ENCODE data around the gene INVS.

Gene INVS

DNA sequence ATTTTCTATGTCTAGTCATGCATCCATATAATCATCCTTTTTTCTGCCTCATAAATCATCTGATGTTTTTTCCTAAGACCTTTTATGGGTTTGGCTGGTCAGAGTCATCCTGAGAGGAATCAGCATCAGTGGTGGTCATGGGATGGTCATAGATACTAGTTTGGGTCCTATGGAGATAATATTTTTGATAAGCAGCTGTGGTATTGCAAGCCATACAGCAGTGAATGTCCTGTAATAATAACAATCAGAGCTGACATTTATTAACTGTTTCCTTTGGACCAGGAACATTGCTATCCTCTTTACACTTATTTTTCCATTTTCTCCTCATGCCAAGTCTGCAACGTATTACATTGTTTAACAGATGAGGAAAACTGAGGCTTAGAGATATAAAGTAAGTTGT lies 170.6 kb downstream of the INVS start:
- H3K36me3 Mint-ChIP-seq (ENCODE audit: low read depth): peaks cover 55% of the 10 kb centered on the region
- no peaks in the 10 kb centered on the region for H3K4me1 Mint-ChIP-seq (ENCODE audit: low read depth)
- H3K4me3 Mint-ChIP-seq: no peak overlapping the region
- DNase-seq: no peak
- H3K27ac Mint-ChIP-seq: no peak overlapping the region
- no peaks in the 10 kb centered on the region for H3K9me3 Mint-ChIP-seq
- H3K27me3 Mint-ChIP-seq: no peaks in the 10 kb centered on the region

DNA sequence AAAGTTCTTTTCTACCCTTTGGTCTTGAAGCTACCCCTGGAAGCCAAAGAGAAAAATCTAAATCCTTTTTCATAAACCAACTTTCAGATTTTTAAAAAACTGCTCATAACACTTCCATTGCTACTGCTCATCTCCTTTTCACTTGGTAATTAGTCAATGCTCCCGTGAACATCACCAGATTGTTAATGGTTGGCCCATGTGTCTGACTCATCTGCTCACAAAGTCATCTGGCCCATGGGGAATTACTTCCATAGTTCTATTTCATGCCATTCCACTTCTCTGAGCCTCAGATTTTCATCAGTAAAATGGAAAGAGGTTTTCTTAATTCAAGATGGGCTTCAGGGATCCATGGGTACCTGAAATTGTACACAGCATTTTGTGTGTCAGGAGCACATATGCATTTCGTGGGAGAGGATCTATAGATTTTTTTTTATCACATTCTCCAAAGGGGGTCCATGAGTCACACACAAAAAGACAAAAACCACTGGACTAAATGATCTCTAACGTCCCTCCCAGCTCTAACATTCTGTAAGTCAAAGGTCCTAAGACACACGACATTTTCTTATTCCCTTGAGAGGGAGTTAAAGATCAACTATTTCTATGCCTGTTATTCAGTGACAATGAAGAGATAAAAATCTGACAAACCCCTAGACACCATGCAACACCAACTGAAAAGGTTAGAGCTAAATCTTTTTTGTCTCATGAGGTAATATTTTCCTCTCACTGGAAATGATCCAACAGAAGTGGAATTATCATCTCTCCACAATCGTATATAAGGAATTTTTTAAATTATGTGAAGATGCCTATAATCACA lies 178.3 kb downstream of the INVS start:
- H3K36me3 Mint-ChIP-seq (ENCODE audit: low read depth): peaks cover 79% of the 10 kb centered on the region
- DNase-seq: no peak
- H3K4me1 Mint-ChIP-seq (ENCODE audit: low read depth): peaks cover 5% of the 10 kb centered on the region
- H3K4me3 Mint-ChIP-seq: no peak overlapping the region
- H3K9me3 Mint-ChIP-seq: no peaks in the 10 kb centered on the region
- no peak overlapping the region for H3K27ac Mint-ChIP-seq
- no peaks in the 10 kb centered on the region for H3K27me3 Mint-ChIP-seq

DNA sequence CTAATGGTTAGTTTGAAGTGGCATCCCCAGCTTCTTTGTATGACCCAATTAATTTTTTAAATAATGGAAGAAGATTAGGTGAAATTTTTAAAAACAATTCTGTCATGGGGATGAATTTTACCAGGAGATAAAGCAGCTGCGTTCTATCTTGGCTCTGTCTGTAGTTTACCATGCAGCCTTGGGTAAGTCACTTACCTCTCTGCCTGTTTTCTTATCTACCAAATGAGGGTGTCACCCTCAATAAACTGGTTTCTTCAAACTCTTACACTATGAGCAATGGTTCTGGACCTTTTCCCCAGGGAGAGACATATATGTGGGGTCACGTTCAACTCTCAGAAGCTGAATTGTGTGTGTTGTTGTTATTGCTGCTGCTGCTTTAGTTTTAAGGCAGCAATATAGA lies 182.0 kb downstream of the INVS start:
- Mint-ChIP-seq H3K36me3 (ENCODE audit: low read depth) (peaks cover 83% of the 10 kb centered on the region), H3K9me3 (peaks cover 12% of the 10 kb centered on the region), H3K4me3 (no peak overlapping the region), H3K27ac (no peak overlapping the region), H3K4me1 (ENCODE audit: low read depth) (peaks cover 5% of the 10 kb centered on the region), H3K27me3 (no peaks in the 10 kb centered on the region)
- no peak for DNase-seq

DNA sequence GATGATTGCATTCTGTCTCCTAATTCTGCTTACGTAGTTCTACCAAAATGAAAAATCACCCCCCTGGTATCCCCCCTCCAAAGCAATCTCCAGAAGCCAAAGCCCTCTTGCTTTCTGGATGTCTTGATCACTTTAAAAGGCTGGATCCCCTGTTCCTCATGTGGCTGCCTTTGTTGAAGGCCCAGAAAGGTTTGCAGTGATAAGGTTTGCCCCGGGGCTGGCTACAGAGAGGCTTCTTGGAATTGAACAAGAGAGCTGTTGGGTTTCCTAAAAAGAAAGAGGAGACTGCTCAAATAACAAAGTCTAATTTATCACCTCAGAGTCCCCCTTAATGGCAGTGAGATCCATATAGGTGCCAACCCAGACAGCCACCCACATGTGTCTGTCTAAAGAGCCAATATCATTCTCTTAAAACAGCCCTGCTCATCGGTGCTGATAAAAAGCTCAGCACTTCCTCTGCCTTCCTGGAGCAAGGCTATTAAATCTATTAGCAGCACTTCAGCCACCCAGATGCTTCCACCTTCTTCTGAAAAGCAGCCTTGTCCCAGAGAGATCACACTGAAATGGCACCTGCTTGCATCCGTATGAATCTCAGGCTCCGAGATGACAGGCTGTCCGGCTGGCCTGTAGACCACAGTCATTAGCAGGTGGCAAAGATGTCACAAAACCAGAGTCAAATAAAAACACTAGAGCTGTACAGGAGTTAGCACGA lies 182.8 kb downstream of the INVS start:
- Mint-ChIP-seq H3K4me3 (no peak overlapping the region), H3K36me3 (ENCODE audit: low read depth) (peaks cover 82% of the 10 kb centered on the region), H3K4me1 (ENCODE audit: low read depth) (peaks cover 4% of the 10 kb centered on the region), H3K27ac (no peak overlapping the region), H3K27me3 (no peaks in the 10 kb centered on the region), H3K9me3 (peaks cover 15% of the 10 kb centered on the region)
- DNase-seq: no peak

DNA sequence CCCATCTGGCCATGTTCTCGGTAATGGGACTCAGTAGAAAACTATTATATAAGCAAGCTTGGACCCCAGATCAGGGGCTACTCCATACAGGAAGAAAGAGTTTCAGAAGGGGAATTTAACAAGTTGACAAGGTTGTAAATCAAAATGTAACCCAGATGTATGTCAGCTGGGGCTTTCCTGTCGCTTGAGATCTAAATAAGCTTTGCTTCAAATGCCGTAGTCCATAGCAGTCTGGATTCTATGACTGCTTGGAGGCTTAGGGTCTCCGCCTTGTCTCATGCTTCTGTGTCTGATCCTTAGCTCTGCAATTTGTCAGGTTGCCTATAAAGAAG lies 183.3 kb downstream of the INVS start:
- Mint-ChIP-seq H3K4me1 (ENCODE audit: low read depth) (no peaks in the 10 kb centered on the region), H3K27me3 (no peaks in the 10 kb centered on the region), H3K9me3 (peaks cover 19% of the 10 kb centered on the region), H3K36me3 (ENCODE audit: low read depth) (peaks cover 82% of the 10 kb centered on the region), H3K4me3 (no peak overlapping the region), H3K27ac (no peak overlapping the region)
- DNase-seq: no peak

DNA sequence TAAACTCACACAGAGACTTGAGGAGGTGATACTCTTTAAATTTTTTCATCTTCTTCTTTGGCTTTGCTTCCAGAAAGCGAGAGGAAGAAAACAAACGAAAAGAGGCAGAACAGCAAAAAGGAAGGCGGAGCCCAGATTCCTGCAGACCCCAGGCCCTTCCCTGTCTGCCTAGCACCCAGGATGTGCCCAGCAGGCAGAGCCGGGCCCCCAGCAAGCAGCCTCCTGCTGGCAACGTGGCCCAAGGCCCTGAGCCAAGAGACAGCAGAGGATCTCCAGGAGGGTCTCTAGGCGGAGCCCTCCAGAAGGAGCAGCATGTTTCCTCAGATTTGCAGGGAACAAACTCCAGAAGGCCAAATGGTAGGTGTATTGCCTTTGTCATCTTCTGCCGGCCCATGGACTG lies 185.2 kb downstream of the INVS start:
- Mint-ChIP-seq H3K4me1 (ENCODE audit: low read depth) (no peaks in the 10 kb centered on the region), H3K9me3 (peaks cover 24% of the 10 kb centered on the region), H3K36me3 (ENCODE audit: low read depth) (peaks cover 86% of the 10 kb centered on the region), H3K27ac (no peak overlapping the region), H3K27me3 (no peaks in the 10 kb centered on the region), H3K4me3 (no peak overlapping the region)
- no peak for DNase-seq

DNA sequence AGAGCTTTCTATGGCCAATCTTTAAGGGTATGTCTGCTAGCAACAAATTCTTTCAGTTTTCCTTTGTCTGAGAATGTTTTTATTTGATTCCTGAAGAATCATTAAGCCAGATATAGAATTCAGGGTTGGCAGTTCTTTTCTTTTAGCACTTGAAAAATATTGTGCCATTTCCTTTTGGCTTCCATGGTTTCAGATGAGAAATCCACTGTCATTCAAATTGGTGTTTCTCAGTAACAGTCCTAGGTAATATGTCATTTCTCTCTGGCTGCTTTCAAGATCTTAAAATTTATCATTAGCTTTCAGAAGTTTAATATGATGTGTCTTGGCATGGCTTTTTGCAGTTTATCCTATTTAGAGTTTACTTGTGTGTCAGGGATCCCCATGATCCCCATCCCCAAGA lies 186.0 kb downstream of the INVS start:
- DNase-seq: no peak
- Mint-ChIP-seq H3K9me3 (peaks cover 24% of the 10 kb centered on the region), H3K27ac (no peak overlapping the region), H3K4me1 (ENCODE audit: low read depth) (no peaks in the 10 kb centered on the region), H3K27me3 (no peaks in the 10 kb centered on the region), H3K36me3 (ENCODE audit: low read depth) (peaks cover 87% of the 10 kb centered on the region), H3K4me3 (no peak overlapping the region)

DNA sequence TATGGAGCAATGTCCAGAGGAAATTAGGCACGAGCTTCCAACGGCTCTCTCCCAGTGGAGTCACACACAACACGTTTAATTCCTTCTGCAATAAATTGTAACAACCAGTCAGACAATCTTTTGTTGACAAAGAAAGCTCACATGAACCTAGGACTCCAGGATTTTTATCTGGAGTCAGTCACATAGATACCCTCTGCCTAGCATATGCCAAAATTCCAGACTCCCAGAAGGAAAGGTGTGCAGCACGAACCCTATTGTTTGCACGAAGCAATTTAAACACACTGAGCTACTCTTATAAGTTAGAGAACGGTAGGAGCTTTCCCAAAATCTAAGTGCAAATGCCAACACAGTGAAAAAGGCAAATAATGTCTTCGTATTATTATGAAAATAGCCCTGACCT lies 186.6 kb downstream of the INVS start:
- H3K36me3 Mint-ChIP-seq (ENCODE audit: low read depth): peaks cover 89% of the 10 kb centered on the region
- no peak overlapping the region for H3K4me3 Mint-ChIP-seq
- H3K27ac Mint-ChIP-seq: no peak overlapping the region
- no peak for DNase-seq
- peaks cover 24% of the 10 kb centered on the region for H3K9me3 Mint-ChIP-seq
- no peaks in the 10 kb centered on the region for H3K27me3 Mint-ChIP-seq
- H3K4me1 Mint-ChIP-seq (ENCODE audit: low read depth): no peaks in the 10 kb centered on the region

DNA sequence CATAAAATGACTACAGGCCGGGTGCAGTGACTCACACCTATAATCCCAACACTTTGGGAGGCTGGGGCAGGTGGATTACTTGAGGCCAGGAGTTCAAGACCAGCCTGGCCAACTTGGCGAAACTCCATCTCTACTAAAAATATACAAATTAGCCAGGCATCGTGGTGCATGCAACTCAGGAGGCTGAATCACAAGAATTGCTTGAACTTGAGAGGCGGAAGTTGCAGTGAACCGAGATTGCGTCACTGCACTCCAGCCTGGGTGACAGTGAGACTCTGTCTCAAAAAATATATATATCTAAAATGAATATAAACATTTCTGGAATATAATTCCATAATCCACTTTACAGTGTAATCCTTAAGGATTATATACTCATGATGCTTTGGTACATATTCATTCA lies 187.2 kb downstream of the INVS start:
- Mint-ChIP-seq H3K4me3 (no peak overlapping the region), H3K36me3 (ENCODE audit: low read depth) (peaks cover 93% of the 10 kb centered on the region)

DNA sequence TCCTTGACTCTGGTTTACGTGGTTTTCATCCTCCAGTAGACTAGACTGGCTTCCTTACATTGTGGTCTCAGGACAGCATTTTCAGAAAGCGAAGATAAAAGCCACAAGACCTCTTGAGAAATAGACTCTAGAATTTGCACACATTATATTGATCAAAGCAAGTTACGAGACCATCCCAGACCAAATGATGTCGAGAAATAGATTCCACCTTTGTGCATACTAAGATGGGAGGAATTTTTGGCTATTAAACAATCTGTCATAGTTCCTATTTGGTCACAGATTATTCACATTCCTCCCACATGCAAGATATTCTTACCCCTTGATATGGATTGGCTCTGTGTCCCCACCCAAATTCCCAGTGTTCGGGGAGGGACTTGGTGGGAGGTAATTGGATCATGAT lies 188.1 kb downstream of the INVS start:
- H3K4me1 Mint-ChIP-seq (ENCODE audit: low read depth): no peaks in the 10 kb centered on the region
- no peak overlapping the region for H3K27ac Mint-ChIP-seq
- no peaks in the 10 kb centered on the region for H3K27me3 Mint-ChIP-seq
- no peak for DNase-seq
- no peak overlapping the region for H3K4me3 Mint-ChIP-seq
- peaks cover 95% of the 10 kb centered on the region for H3K36me3 Mint-ChIP-seq (ENCODE audit: low read depth)
- peaks cover 24% of the 10 kb centered on the region for H3K9me3 Mint-ChIP-seq

More for the DNA sequence above, 187.2 kb downstream of the INVS start:
- H3K9me3 Mint-ChIP-seq: peaks cover 24% of the 10 kb centered on the region
- DNase-seq: no peak
- H3K27me3 Mint-ChIP-seq: no peaks in the 10 kb centered on the region
- H3K4me1 Mint-ChIP-seq (ENCODE audit: low read depth): no peaks in the 10 kb centered on the region
- H3K27ac Mint-ChIP-seq: no peak overlapping the region

DNA sequence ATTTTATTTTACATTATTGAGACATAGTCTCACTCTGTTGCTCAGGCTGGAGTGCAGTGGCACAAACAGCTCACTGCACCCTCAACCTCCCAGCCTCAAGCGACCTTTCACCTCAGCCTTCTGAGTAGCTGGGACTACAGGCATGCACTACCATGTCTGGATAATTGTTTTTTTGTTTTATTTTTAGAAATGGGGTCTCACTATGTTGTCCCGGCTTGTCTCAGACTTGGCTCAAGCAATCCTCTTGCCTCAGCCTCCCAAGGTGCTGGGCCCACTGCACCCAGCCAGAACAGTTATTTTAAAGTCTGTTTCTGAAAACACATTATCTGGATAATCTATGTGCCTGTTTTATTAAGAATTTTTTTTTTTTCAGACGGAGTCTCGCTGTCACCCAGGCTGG lies 191.7 kb downstream of the INVS start:
- H3K4me1 Mint-ChIP-seq (ENCODE audit: low read depth): no peaks in the 10 kb centered on the region
- H3K27ac Mint-ChIP-seq: no peak overlapping the region
- peaks cover 99% of the 10 kb centered on the region for H3K36me3 Mint-ChIP-seq (ENCODE audit: low read depth)
- no peak for DNase-seq
- no peak overlapping the region for H3K4me3 Mint-ChIP-seq
- no peaks in the 10 kb centered on the region for H3K27me3 Mint-ChIP-seq
- peaks cover 12% of the 10 kb centered on the region for H3K9me3 Mint-ChIP-seq

DNA sequence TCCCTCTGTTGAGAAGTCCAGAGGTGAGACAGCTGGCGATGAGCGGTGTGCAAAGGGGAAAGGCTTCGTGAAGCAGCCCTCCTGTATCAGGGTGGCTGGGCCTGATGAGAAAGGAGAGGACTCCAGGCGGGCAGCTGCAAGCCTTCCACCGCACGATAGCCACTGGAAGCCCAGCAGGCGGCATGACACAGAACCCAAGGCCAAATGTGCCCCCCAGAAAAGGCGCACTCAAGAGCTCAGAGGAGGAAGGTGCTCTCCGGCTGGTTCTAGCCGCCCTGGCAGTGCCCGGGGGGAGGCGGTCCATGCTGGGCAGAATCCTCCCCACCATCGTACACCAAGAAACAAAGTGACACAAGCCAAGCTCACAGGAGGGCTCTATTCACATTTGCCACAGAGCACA lies 193.4 kb downstream of the INVS start:
- Mint-ChIP-seq H3K9me3 (peaks cover 4% of the 10 kb centered on the region), H3K4me3 (no peak overlapping the region), H3K36me3 (ENCODE audit: low read depth) (peaks cover 99% of the 10 kb centered on the region), H3K4me1 (ENCODE audit: low read depth) (no peaks in the 10 kb centered on the region), H3K27me3 (no peaks in the 10 kb centered on the region), H3K27ac (no peak overlapping the region)
- no peak for DNase-seq

DNA sequence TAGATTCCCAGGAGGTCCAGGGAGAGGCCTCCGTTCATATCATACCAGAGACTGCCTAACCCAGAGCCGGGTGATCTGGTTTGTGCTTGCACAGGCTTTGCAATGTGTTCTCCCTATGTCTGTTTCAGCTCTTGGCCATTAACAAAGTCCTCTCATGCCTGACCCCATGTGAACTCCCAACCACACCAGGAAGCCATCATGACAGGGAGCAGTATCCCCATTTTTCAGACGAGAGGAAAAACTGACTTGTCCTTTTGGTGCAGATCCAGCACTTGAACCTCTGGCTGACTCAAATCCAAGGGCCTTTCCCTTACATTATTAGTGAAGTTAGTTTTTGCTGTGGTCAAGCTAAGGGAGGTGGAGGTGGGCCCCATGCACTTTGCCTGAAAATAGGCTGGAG lies 195.3 kb downstream of the INVS start:
- Mint-ChIP-seq H3K36me3 (ENCODE audit: low read depth) (peaks cover 99% of the 10 kb centered on the region), H3K27me3 (no peaks in the 10 kb centered on the region), H3K4me1 (ENCODE audit: low read depth) (no peaks in the 10 kb centered on the region), H3K9me3 (no peaks in the 10 kb centered on the region), H3K27ac (peak overlapping the region; percentile 53), H3K4me3 (no peak overlapping the region)
- no peak for DNase-seq

DNA sequence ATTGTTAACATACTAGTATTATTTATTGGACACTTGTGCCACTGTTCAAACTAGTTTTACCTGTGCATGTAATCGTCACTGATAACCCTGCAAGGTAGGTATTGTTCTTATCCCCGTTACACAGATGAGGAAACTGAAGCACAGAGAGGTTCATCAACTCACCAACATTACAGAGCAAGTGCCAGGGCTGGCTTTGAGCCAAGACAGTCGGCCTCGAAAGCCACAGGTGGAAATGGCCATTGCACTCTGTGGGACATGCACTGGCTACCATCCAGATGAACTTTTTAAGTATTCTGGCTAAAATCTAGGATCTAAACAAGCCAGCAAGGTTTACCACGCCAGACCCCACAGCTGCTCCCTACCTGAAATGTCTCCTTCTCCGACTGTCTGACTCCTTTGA lies 195.8 kb downstream of the INVS start:
- Mint-ChIP-seq H3K27me3 (no peaks in the 10 kb centered on the region), H3K9me3 (no peaks in the 10 kb centered on the region), H3K4me1 (ENCODE audit: low read depth) (no peaks in the 10 kb centered on the region), H3K36me3 (ENCODE audit: low read depth) (peaks cover 99% of the 10 kb centered on the region), H3K27ac (peak overlapping the region; percentile 11), H3K4me3 (no peak overlapping the region)
- DNase-seq: no peak

DNA sequence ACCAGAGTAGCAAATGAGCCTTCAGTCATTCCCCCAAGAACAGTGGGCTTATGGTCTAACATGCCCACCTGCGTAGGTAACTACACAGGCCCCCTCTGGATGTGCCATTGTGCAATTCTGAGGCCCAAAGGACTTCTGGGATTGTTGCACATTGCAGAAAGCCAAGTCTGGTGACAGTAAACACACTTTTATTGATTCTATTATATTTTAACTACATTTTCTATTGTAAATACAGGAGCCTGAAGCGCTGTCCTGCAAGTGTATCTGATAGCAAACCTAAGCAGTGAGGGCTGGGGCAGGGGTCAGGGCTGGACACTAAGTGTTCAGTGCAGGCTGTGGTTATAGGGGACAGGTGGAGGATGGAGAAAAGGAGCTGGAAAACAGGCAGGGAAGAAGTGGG lies 196.2 kb downstream of the INVS start:
- no peaks in the 10 kb centered on the region for H3K4me1 Mint-ChIP-seq (ENCODE audit: low read depth)
- H3K27me3 Mint-ChIP-seq: no peaks in the 10 kb centered on the region
- DNase-seq: no peak
- H3K27ac Mint-ChIP-seq: peak overlapping the region; percentile 11
- H3K4me3 Mint-ChIP-seq: no peak overlapping the region
- H3K36me3 Mint-ChIP-seq (ENCODE audit: low read depth): peaks cover 99% of the 10 kb centered on the region
- H3K9me3 Mint-ChIP-seq: no peaks in the 10 kb centered on the region

All from activated T-cell treated with anti-CD3 and anti-CD28 coated beads, Interleukin-2, amount 50 U/mL, for 24 hours (primary cell).